ENCODE data around the gene GLIS1.

Gene GLIS1

DNA sequence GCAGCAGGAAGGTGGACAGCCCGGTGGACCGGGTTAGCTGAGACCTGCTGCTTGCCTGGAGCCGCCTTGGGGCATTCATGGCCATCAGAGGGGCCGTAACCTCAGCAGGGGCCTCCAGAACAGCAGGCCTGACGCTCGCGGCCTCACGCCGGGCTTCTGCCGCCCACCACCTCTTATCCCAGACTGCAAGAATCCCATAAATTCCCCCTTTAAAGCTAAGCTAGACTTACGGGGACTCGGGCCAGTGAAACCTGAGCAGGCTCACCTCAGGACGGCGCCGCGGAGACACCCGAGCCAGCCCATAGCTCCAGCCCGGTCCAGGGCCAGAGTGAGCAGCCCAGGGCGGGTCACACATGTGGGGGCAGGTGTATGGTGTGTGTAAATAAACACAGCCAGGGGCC, 132.3 kb downstream of the GLIS1 start:
- DNase-seq, result no peak

DNA sequence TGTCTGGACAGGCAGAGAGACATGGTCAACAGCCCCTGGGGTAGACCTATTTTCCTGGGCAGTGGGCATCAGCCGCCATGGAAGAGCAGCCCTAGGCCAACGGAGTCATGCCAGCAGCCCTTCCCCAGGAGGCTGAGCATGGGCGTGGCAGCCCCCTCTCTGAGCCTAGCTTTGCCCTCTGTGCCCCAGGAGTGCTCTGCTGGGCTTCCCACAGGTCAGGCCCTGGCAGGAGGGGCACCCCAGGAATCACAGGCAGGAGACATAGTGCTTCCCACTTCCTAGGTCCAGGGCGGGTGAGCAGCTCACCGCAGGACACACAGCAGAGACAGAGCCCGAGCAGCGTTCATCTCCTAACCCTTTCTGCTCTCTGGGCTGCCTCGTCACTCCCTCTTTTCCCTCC, 132.8 kb downstream of the GLIS1 start:
- DNase-seq, result no peak

DNA sequence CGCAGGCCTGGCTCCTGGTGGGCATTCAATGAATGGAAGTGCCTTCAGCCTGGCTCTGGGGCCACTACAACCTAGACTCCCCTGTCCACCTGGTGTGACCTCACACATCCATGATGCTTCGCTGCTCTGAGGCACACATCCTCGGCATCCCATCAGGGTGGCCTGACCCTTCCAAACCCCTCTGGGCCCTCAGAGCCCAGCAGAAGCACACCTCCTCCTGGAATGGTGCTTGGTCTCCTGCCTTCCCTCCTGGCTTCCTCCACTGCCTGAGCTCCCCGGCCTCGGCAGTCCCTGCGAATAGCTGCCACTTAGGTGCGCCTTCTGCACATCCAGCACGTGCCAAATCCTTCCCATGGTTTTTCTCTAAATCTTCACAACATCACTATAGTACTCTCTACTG, 133.8 kb downstream of the GLIS1 start:
- no peak for DNase-seq

DNA sequence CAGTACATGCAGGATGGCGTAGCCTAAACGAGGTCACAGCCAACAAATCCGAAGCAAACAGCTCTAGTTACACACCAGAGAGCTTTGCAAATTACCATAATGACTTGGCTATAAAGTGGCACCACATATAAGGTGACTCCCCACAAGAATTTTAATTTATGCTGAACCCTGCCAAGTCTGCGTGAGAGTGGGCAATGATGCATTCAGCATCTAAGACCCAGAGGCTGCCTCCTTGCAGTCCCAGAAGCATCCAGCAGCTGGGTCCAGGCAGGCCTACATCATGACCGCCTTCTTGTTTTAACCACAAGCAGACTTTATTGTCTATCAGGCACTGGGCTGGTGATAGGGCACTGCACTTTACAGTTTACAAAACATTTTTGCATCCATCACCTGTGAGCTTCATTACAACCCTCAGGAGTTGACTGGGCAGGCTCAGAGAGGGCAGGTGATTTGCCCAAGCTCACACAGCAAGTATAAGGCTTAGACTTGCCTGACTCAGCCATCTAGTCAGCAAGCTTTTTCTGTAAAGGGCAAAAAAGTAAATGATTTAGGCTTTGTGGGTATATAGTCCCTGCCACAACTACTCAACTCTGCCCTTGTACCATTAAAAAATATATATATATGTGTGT, 134.6 kb downstream of the GLIS1 start:
- no peak for DNase-seq

DNA sequence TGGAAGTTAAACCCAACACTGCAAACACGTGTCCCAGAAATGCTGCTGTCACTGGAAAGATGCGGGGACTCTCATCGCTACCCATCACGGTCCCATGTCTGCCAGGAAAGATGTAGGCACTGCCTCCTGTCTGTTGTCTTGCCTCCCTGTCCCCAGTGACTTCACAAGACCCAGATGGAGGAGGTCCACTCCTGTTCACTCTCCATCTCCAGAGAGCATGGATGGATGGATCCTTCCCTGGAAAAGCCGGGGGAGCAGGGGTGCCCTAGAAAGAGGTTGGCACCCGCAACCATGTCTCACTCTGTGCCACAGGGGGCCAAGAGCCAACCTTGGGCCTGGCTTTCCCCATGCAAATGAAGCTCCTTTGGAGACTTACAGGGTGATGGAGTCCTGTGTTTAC, 135.5 kb downstream of the GLIS1 start:
- no peak for DNase-seq

DNA sequence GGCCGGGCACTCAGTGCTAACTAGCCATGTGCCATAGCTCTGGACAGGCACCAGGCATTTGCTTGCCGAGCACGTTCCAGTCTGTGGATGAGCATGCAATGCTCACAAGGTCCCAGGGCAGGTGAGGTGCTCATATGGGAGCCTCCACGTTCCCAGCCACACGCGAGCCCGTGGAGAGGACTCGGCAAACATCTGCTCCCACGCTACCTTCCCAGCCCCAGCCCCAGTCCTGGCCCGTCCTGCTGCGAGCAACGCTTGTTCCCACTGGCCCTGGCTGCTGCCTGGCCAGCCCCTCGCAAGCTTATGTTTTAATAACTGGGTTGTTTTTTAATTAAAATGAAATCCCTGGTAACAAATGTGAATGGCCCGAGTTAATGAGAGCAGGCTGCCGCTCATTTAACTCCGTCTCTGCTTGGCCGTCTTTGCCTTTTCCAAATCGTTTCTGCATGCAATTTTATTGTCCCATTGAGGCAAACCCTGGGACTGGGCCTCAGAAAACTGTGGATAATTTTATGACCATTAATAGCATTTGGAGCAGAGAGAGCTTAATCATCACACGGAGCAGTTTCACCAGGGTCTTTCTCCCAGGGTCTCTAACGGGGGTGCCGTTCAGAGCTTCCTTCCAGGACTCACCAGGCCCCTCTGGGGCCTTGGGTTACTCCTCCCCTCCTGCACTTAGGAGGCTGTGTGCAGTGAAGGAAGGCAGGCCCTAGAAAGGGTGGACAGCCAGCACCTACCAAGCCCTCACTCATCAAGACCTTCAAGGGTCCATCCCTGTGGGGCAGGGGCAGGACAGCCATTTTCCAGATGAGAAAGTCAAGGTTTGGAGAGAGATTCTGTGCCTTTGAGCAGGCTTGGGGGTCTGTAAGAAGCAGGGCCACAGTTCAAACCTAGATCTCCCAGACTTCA, 136.8 kb downstream of the GLIS1 start:
- DNase-seq, result no peak

DNA sequence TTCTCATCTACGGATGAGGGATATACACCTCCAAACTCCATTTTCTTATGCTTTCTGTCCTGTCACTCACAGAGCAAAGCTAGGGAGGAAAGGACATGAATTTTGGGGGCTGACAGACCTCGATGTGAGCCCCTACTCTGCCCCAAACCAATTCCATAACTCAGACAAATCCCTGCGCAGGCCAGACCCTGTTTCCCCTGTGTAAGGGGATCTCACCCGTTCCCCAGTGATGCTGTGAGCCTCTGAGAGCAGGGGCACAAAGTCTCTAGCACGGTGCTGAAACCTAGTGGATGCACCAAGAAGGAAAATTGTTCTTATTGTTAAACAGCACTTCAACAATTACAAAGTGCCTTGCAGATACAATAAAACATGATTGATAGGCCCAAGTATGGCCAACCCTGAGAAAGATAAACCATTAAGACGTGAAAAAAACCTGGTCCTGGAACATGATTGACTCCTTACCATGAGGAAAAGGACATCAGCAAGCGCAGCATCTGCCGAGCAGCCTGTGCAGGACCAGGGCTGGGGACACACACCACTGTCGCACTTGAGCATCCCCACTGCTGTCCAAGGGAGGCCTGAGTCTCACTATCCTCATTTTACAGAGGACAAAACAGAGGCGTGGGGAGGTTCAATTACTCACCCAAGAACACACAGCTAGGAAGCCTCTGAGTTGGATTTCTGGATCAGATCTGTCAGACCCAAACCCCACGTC, 137.8 kb downstream of the GLIS1 start:
- DNase-seq, result no peak

DNA sequence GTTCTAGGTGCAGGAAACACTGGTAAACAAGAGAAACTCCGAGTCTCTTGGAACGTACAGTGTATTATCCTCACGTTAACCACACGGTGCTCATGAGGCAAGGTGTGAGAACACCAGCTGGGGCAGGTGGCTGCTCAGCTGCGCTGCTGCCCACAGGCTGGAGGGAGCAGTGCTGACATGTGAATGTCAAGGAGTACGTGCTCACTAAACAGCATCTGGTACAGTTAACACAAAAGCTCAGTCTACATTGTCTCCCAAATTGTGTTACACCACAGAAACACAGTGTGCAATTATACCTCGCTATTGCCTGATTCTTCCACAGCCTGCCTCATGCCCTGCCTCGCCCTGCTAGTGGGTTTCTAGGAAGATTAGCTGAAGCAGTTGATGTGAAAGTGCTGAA, 138.4 kb downstream of the GLIS1 start:
- peak; percentile 45 for DNase-seq

DNA sequence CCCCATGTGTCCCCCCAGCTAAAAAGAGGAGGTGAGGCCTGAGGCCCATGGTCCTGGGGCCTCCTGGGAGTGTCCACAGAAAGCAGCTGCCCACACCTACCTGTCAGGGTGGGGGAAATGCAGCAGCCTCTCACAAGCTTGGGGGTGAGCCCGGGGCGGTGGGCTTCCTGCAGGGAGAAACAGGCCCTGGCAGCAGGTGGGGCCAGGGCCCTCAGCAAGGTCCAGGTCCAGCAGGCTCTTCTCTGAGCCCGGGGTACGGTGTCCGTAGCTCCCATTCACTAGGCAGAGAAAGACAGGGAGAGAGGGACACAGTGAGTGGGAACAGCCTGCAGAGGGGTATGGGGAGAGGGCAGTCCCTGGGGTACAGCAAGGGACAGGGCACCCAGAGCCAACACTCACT, 139.0 kb downstream of the GLIS1 start:
- no peak for DNase-seq

DNA sequence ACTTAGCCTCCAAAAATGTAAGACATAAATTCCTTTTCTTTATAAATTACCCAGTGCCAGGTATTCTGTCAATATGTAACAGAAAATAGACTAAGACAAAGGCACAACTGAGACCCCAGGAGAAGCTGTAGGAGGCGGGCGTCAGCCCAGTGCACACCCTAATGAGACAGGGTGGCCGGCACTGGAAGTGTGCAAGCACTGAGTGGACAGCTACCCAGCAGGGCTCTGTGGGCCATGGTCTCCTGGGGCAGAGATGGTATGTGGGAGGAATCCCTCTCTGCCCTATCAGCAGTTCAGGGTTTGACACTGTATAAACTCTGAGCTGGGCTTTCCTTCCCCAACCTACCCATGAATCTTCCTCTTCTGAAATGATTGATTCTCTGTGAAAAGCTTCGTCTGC, 139.5 kb downstream of the GLIS1 start:
- DNase-seq, result no peak

DNA sequence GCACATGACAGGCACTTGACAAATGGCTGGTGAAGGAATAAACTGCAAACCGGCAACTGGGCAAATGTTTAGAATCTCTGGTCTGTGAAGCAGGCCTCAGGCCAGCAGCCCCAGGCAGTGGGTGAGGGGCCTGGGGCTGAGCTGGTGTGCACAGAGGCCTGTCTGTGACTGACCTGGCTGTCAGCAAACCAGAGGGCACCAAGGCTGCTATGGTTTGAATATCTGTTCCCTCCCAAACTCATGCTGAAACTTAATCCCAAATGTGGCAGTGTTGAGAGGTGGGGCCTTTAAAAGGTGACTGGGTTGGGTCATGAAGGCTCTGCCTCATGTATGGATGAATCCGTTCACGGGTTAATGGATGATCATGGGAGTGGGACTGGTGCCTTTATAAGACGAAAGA, 140.0 kb downstream of the GLIS1 start:
- no peak for DNase-seq

DNA sequence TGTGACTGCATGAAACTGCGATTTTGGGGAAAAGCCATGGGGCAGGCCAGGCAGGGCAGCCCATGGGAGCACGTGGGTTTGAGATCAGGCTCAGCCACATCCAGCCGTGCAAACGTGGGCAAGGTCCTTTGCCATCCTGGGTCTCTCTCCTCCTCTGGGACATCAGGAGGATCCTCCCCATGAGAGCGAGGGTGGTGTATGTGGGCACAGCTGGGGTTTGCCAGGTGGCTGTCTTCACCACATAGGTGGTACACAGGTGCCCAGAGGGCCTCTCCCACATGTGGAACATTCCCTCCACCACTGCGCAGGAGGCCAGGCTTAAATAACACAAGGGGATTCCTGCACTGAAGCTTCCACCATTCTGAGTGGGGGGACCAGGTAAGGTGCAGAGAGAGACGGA, 143.1 kb downstream of the GLIS1 start:
- DNase-seq, result no peak

DNA sequence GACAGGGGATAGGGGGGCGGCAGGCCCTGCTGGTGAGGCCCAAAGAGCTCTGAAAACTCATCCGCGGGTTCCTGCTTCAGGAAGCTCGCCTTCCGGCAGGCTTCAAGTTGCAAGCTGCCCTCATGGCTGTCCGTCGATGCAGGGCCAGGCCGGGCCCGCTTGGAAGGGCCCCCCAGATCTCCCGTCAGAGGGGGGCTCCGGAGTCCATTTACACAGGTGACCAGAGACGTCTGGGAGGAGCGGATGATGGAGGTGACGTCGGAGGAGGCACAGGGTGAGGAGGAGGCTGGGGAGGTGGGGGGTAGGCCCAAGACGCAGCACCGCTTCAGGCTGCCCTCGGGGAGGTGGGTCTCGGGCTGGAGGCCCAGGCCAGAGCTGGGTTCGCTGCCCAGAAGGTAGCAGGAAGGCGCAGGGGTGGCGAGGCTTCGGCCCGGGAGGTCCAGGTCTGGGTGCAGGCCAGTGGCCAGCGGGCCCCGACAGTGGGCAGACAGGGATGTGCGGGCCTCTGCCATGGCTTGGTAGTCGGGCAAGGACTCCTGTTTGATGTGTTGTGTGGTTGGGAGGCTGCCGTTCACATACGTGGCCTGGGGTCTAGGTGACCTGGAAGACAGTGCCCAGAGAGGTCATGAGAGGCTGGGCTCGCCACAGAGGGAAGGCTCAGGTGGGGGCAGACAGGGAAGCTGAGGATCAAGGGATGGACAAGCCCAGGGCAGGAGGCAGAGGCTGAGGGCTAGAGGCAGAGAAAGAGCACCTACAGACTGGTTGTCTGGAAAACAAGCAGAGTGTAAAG, 144.4 kb downstream of the GLIS1 start:
- DNase-seq, result no peak

DNA sequence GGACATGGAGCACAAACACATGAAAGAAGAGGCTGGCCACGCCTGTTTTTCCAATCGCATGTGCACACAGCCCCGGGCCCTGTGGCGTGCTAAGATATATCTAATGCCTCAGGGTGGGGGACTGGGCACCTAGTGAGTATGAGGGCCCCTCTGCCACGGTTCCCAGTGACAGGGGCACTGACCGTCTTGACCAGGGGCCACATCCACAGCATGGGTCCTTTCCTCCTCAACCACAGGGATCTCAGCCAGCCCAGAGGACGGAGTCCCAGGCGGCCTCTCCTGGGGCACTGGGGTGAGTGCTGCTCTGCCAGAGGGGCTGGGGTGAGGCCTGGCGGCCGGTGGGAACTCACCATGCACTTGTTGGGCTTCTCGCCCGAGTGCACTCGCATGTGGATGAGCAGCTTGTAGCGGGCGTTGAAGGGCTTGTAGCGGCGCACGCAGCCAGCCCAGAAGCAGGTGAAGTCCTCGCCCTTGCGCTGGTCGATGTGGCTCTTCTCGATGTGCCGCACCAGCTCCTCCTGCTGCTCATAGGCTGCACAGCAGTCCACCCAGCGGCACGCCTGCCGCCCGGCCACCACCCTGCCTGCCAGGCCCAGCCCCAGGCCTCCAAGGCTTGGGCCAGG, 145.1 kb downstream of the GLIS1 start:
- DNase-seq, result peak; percentile 65

DNA sequence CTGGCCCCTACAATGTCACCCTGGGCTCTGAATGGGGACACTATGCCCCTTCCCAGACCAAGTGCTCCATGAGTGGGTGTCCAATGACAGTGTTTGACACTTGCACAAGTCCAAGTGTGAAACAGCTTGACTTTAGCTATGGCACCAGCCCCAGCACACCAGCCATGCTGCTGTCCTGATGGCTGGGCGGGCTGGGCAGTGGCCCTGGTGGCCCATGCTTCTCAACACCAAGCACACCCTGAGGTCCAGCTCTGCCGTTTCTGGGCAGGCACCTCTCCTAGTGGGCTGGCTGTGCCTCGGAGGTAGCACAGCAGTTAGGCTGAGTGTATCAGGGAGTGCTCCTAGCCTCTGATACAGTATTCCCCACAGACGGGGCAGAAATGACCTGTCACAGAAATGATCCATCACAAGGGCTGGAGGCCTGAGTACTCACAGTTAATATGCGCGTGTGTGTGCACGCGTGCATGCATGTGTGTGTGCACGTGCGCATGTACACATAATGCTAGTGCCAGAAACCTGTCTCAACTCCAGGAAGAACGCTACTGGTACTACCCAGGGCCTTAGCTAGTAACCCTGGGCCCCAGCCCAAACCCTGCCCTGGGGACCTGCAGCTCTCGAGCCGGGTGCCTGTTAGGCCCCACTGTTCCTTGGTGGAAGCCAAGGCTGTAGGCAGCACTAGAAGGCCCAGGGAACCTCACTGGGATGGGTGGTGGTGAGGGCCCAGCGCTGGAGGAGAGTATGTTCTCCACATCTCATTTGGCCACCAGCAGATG, 145.8 kb downstream of the GLIS1 start:
- DNase-seq, result no peak

DNA sequence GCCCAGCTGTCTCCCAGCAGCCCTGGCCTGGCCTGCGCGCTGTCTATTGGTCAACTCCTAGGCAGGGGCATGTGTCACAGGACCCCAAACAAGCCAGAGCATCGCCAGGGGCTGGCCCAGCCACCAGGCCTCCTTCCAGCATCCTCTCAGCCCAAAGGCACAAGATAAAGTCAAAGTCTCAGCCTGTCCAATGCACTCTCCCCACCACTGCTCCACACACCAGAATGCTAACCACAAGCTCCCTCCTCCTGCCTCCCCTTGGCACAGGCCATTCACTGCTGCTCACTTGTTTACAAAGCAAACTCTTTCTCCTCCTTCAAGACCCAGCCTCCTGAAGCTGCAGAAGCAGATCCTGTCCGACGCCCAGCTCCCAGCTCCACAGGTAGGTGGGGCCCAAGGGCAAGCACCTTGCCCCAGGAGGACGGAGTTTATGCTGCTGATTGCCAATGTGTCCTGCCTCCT, 146.4 kb downstream of the GLIS1 start:
- DNase-seq, result no peak

DNA sequence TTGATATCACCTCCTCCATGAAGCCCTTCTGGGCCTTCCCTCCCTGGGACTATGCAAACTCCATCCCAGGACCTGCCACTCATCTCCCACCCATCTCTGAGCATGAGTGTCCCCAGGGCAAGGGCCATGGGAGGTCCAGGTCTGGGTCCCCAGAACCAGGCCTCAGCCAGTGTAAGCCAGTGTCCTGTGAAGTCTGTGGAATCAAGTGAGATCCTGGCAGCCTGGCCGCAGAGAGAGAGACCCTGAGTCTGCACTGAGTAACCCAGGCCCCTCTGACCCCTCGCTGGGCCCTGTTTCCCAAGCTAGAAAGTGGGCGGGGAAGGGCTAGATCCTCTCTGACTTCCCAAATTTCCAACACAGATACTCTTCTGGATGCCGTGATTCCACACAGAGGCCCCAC, 147.0 kb downstream of the GLIS1 start:
- no peak for DNase-seq

DNA sequence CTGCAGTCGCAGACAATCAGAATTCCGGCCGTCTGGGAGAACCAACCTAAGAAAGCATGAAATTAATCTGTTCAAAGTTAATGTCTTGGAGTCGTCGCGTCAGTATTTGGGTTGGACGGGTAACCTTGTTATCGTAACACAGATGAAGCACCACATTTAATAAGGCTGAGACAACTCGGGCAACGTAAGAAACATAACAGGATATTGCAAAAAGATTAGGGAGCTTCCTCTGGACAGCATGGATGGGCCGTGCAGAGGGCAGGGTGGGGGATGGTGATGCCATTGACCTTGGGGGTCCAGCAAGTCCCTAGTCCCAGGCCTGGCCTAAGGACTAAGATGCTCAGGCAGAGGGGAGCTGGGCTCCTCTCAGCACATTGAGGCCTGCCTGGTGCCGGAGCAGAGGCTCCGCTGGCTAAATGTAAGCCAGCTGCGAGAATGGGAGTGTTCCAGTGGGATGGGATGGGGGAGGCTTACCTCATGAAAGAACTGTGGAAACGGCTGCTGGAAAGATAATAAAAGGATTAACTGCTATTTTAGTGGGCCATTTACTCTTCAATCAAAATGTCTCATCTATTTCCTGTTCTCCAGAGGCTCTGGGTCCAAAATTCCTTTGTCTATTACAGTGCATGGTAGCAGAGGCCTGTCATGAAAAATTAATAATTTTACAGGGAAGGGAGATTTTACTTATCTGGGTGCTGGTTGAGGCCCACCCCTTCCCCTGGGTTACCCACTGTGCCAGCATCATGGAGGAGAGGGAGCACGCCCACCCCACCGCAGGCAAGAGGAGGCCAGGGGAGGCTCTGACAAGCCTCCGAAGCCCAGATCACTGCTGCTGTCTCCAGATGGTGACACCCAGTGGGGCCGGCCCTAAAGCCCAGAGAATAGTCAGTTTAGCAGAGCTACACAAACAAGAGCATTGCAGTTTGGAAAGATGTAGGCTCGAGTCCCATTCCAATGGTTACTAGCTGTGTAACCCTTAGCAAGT, 148.1 kb downstream of the GLIS1 start:
- no peak for DNase-seq

DNA sequence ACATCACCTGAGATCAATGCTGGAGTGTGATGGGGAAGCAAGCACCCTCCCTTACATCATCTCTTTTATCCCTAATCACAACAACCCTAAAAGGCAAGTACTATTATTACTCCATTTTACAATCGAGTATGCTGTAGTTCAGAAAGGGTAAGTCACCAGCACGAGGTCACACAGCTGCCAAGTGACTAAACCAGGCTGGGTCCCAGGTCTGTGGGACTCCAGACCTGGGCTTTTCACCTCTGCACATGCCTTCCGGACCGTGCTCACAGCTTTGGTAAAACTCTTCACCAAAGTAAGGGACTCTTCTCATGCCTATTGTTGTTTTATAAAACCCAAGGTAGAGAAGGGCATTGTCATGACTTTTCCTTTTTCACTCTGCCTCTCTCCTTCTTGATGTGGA, 148.9 kb downstream of the GLIS1 start:
- no peak for DNase-seq

Measured in NCI-H1694 (cell line).